Smooth muscle cell (in vitro differentiated cells): ENCODE measurements around the gene SIGLEC6. TPM values are rescaled to one million over a fixed set of nuclear protein-coding genes. Genes with fewer than 3 reads are reported as not detected.

Source experiments
- DNase-seq: peaks from one replicate; lab custom pipeline; 2025; ENCODE audit not compliant: unreplicated experiment; lab: John Stamatoyannopoulos, UW
- H2AFZ ChIP-seq: fragments of 200-600 bp; sonication (generic); 2 replicates; pipeline ENCODE4 v1.6.0; 2016; ENCODE audit warnings: antibody characterized with exemption, low read depth, mild to moderate bottlenecking
- H3F3A ChIP-seq: fragments of 200-600 bp; sonication (generic); 2 replicates; pipeline ENCODE4 v1.6.0; 2017; ENCODE audit warnings: antibody characterized with exemption, low read depth
- H3K27ac ChIP-seq: fragments of 200-600 bp; sonication (generic); 2 replicates; pipeline ENCODE4 v1.5.1; 2016; ENCODE audit warnings: low read depth, mild to moderate bottlenecking
- H3K27me3 ChIP-seq: fragments of 200-600 bp; sonication (generic); 2 replicates; pipeline ENCODE4 v1.6.1; 2016; ENCODE audit warnings: low read depth, mild to moderate bottlenecking
- H3K36me3 ChIP-seq: fragments of 200-600 bp; sonication (generic); 2 replicates; pipeline ENCODE4 v1.5.1; 2016; ENCODE audit warnings: low read depth
- H3K4me1 ChIP-seq: fragments of 200-600 bp; sonication (generic); 2 replicates; pipeline ENCODE4 v1.5.1; 2016; ENCODE audit warnings: low read depth
- H3K4me2 ChIP-seq: fragments of 200-600 bp; sonication (generic); 2 replicates; pipeline ENCODE4 v1.6.0; 2016; ENCODE audit warnings: mild to moderate bottlenecking
- H3K4me3 ChIP-seq: fragments of 200-600 bp; sonication (generic); 2 replicates; pipeline ENCODE4 v1.5.1; 2016; ENCODE audit warnings: mild to moderate bottlenecking
- H3K79me2 ChIP-seq: fragments of 200-600 bp; sonication (generic); 2 replicates; pipeline ENCODE4 v1.6.0; 2016; ENCODE audit warnings: low read depth, mild to moderate bottlenecking
- H3K9ac ChIP-seq: fragments of 200-600 bp; sonication (generic); 2 replicates; pipeline ENCODE4 v1.6.0; 2016; ENCODE audit warnings: low read depth
- H3K9me3 ChIP-seq: fragments of 200-600 bp; sonication (generic); replicated peaks from 2 replicates; pipeline ENCODE4 v1.5.1; 2016; ENCODE audit warnings: low read depth
- H4K20me1 ChIP-seq: fragments of 200-600 bp; sonication (generic); 2 replicates; pipeline ENCODE4 v1.6.0; 2016; ENCODE audit warnings: low read depth
- CTCF ChIP-seq: fragments of 200-600 bp; sonication (generic); IDR thresholded peaks from 2 replicates; pipeline ENCODE4 v1.5.1; 2017; ENCODE audit warnings: borderline replicate concordance, mild to moderate bottlenecking, antibody characterized with exemption; ENCODE audit not compliant: insufficient read depth, poor library complexity, severe bottlenecking
- WGBS: methylation state at CpG from one replicate; pipeline ENCODE4 v1.1.7; 2016; ENCODE audit warnings: low lambda C conversion rate; 5-methylcytosine and 5-hydroxymethylcytosine counted together
- polyA plus RNA-seq: library from polyadenylated mRNA; unstranded; fragments of >200 nt; fragmentation: Nextera tagmentation; extraction: Ambion mirVana; gene quantifications from 2 replicates; pipeline ENCODE4 v1.2.1, GENCODE V29; 2016
- total RNA-seq: library from RNA; depleted of rRNA; stranded (reverse); fragments of >200 nt; gene quantifications from 2 replicates; pipeline ENCODE4 v1.2.3, GENCODE V29; 2014

SIGLEC6 gene
- total RNA-seq = 2.0 and 3.6 TPM in 2 replicates
- not detected in 2 replicates for polyA plus RNA-seq

- Histone ChIP-seq H4K20me1 (no peaks in the 10 kb centered on the region), H3F3A (no peaks in the 10 kb centered on the region), H3K4me2 (no peak within 1 kb of the TSS), H3K9me3 (no peaks in the 10 kb centered on the region), H3K79me2 (no peaks in the 10 kb centered on the region), H3K4me3 (no peak within 1 kb of the TSS), H3K36me3 (no peaks in the 10 kb centered on the region), H3K9ac (no peak within 1 kb of the TSS), H3K27me3 (no peaks in the 10 kb centered on the region), H3K27ac (no peak within 1 kb of the TSS), H2AFZ (no peak within 1 kb of the TSS), H3K4me1 (no peaks in the 10 kb centered on the region)
- WGBS = 80% methylated on average over 22 of the region's 25 CpGs
- no peak for DNase-seq
- TF ChIP-seq CTCF = no peak
These were observed at the start of gene SIGLEC6 for GRCh38 chr19:51531349-51532315. SIGLEC6 (minus strand) TSS chr19:51531670; CDS start chr19:51531648, 22 bp downstream.

GRCh38 chr19:51576850-51577249, 45.4 kb upstream of the SIGLEC6 start:
- Histone ChIP-seq H3K9ac (no peak overlapping the region), H3K27ac (no peak overlapping the region), H4K20me1 (no peaks in the 10 kb centered on the region), H3K4me1 (no peaks in the 10 kb centered on the region), H2AFZ (no peak overlapping the region), H3K9me3 (no peaks in the 10 kb centered on the region), H3K79me2 (no peaks in the 10 kb centered on the region), H3K4me3 (no peak overlapping the region), H3F3A (no peaks in the 10 kb centered on the region), H3K27me3 (no peaks in the 10 kb centered on the region), H3K4me2 (no peak overlapping the region), H3K36me3 (no peaks in the 10 kb centered on the region)
- 82% methylated on average over 6 of the region's 6 CpGs for WGBS
- no peak for TF ChIP-seq CTCF
- DNase-seq = no peak

- H3K27ac ChIP-seq = no peak overlapping the region
- no peaks in the 10 kb centered on the region for H3K4me1 ChIP-seq
- no peaks in the 10 kb centered on the region for H3K36me3 ChIP-seq
- no peak overlapping the region for H3K4me3 ChIP-seq
- no peaks in the 10 kb centered on the region for H3K79me2 ChIP-seq
- TF ChIP-seq CTCF = no peak
- H2AFZ ChIP-seq = no peak overlapping the region
- WGBS = 79% methylated on average over 3 of the region's 3 CpGs
- no peak for DNase-seq
- H3F3A ChIP-seq = no peaks in the 10 kb centered on the region
- H4K20me1 ChIP-seq = no peaks in the 10 kb centered on the region
- no peaks in the 10 kb centered on the region for H3K9me3 ChIP-seq
- no peak overlapping the region for H3K4me2 ChIP-seq
- no peak overlapping the region for H3K9ac ChIP-seq
- H3K27me3 ChIP-seq = no peaks in the 10 kb centered on the region
These were observed 41.9 kb upstream of the SIGLEC6 start for GRCh38 chr19:51573331-51573730.
